Coronary artery (tissue), 2 donors: Measurements from ENCODE around the gene ATF6.
A peak's percentile ranks its signal among the peaks of the same experiment; 100 is the strongest.

Source experiments
- DNase-seq: peaks from one replicate; pipeline ENCODE4 v3.0.0-alpha.2; 2017; ENCODE audit warnings: low spot score
- H3K27ac ChIP-seq, 2 donors: fragments of 200-600 bp; sonication (generic); one replicate each; pipeline ENCODE4 v1.5.1; 2016 to 2019
- H3K4me3 ChIP-seq: fragments of 200-600 bp; sonication (generic); 2 replicates; pipeline ENCODE4 v1.5.1; 2016; ENCODE audit warnings: mild to moderate bottlenecking, moderate library complexity
- TF ChIP-seq, protein P1 (sequence below): fragments of 200-600 bp; sonication (generic); IDR thresholded peaks from one replicate; pipeline ENCODE4 v1.5.1; 2019; ENCODE audit warnings: antibody characterized with exemption

Gene ATF6

GRCh38 chr1:161932668-161933067, 166.5 kb downstream of the ATF6 start:
- Histone ChIP-seq H3K4me3 (no peak overlapping the region), H3K27ac (peak overlapping the region in 1 of 2 donors; percentile 8)
- no peak for DNase-seq
- TF ChIP-seq, protein P1, sequence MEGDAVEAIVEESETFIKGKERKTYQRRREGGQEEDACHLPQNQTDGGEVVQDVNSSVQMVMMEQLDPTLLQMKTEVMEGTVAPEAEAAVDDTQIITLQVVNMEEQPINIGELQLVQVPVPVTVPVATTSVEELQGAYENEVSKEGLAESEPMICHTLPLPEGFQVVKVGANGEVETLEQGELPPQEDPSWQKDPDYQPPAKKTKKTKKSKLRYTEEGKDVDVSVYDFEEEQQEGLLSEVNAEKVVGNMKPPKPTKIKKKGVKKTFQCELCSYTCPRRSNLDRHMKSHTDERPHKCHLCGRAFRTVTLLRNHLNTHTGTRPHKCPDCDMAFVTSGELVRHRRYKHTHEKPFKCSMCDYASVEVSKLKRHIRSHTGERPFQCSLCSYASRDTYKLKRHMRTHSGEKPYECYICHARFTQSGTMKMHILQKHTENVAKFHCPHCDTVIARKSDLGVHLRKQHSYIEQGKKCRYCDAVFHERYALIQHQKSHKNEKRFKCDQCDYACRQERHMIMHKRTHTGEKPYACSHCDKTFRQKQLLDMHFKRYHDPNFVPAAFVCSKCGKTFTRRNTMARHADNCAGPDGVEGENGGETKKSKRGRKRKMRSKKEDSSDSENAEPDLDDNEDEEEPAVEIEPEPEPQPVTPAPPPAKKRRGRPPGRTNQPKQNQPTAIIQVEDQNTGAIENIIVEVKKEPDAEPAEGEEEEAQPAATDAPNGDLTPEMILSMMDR = no peak

- TF ChIP-seq, protein P1 = no peak
- Histone ChIP-seq H3K4me3 (no peak overlapping the region), H3K27ac (no peak overlapping the region)
- no peak for DNase-seq
These were observed 167.8 kb downstream of the ATF6 start for GRCh38 chr1:161933592-161934588.

DNA sequence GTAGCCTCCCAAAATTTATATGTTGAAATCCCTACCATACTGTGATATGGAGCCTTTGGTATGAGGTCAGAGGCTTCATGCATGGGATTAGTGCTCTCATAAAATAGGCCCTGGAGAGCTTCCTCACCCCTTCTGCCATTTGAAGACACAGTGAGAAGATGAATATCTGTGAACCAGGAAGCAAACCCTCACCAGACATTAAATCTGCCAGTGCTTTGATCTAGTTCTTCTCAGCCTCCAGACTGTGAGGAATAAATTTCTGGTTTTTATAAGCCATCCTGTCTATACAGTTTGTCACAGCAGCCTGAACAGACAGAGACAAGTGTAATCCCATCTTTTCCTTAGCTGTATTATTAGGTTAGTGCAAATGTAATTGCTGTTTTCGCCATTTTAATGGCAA, 169.1 kb downstream of the ATF6 start:
- no peak for DNase-seq
- Histone ChIP-seq H3K27ac (no peak overlapping the region), H3K4me3 (no peak overlapping the region)
- TF ChIP-seq, protein P1 = no peak

- no peak for DNase-seq
- Histone ChIP-seq H3K4me3 (no peak overlapping the region), H3K27ac (no peak overlapping the region)
- TF ChIP-seq, protein P1 = no peak
These were observed 170.7 kb downstream of the ATF6 start for GRCh38 chr1:161936786-161937185.

DNA sequence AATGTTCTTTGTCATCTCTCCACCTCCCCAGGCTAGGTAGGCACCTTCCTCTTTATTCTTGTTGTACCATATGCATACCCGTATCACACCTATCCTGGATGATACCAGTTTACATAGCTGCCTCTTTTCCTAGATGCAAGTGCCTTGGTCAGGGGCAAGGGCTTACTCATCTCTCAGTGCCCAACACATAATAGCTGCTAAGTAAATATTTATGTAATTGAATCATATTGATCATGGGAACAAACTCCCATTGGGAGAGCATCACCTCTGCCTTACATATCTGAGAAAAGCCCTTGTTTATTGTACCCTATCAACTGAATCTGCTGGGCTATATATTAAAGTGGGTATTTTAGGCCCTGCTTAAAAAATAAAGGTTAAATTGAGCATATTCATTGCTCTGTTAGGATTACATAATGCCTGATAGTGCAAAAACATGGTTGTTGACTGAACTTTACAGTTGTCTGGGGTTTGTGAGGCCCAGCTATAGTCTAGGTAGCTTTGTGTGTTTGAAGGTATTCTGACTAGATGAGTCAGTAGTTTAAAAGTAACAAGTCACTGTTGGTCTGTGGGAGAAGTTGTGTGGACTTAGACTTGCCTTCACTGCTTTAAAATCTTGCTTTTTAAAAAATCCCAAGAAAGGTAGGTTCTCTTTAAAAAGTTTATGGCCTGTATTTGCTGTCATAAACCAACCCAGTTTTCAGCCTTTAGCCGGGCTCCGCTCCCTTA, 174.9 kb downstream of the ATF6 start:
- Histone ChIP-seq H3K27ac (no peak overlapping the region), H3K4me3 (no peak overlapping the region)
- TF ChIP-seq, protein P1 = no peak
- no peak for DNase-seq

DNA sequence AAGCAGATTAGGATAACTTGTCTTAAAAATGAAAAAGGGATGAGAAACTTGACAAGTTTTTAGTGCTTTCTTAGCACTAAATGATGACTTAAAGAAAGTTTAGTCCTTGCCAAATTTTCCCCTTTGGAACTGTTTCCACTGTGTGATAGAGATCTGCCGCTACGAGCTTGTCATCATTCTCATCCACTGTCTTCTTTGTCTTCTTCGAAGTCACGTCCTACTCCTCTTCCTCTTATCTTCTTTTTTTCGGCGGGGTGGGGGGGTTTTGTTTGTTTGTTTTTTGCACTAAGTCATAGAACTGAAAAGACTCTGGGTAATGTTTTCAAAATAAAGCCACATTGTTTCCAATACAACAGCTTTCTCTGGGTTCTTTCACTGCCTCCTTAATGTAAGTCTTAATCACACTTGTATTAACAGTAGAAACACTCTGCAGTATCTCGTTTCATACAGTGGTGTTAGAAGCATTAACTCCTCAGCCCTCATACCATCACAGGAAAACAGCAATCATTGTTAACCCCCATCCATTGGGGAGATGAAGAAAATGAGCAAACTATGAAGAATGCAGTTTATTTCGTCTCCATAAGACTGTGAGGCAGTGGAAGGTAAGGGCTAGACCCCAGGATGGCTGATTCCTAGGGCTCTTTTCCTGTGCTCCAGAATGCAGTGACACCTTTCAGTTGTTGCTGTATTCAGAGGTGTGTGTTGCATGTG, 175.8 kb downstream of the ATF6 start:
- Histone ChIP-seq H3K27ac (no peak overlapping the region), H3K4me3 (no peak overlapping the region)
- TF ChIP-seq, protein P1 = no peak
- no peak for DNase-seq
